SK-N-SH (cell line): ENCODE measurements around the gene DENND5A. TPM values are rescaled to one million over a fixed set of nuclear protein-coding genes. Genes with fewer than 3 reads are reported as not detected.

Experiments
- CTCF ChIA-PET: fragments of 300-600, 350-600 bp; formaldehyde crosslinking; extraction: SDS; loops from one replicate; lab custom pipeline; 2021; lab: Yijun Ruan, JAX
- POLR2A ChIA-PET: fragments of 350-600 bp; sonication (Branson Sonifier 250); formaldehyde crosslinking; extraction: SDS; loops from one replicate; lab custom pipeline; 2020; ENCODE audit warnings: antibody characterized with exemption, inconsistent platforms; lab: Yijun Ruan, JAX
- DNase-seq: peaks from one replicate; pipeline ENCODE4 v3.0.0; 2012
- H2AFZ ChIP-seq: fragments of 200-600 bp; sonication (generic); 2 replicates; pipeline ENCODE4 v1.8.1; 2016; ENCODE audit warnings: antibody characterized with exemption, mild to moderate bottlenecking, low read depth
- H3F3A ChIP-seq: fragments of 200-600 bp; sonication (generic); replicated peaks from 2 replicates; pipeline ENCODE3; 2016; ENCODE audit warnings: antibody characterized with exemption, mild to moderate bottlenecking; ENCODE audit not compliant: insufficient read depth
- H3K27ac ChIP-seq, 2 experiments: fragments of 200-500 bp in 1 of 2; fragments of 200-600 bp in 1 of 2; sonication (Bioruptor generic) in 1 of 2; sonication (generic), shearing (Covaris generic) in 1 of 2; 2 replicates each; pipeline versions ENCODE4 v1.5.1 to v1.6.1; 2014 to 2016; ENCODE audit warnings: low read depth in 2 of 2, inconsistent platforms in 1 of 2, low read length in 1 of 2, mild to moderate bottlenecking in 1 of 2, mixed read lengths in 1 of 2
- H3K27me3 ChIP-seq: fragments of 200-600 bp; sonication (generic), shearing (Covaris generic); 2 replicates; pipeline ENCODE4 v1.6.1; 2016; ENCODE audit warnings: mixed run types; ENCODE audit not compliant: insufficient read depth
- H3K36me3 ChIP-seq, 2 experiments: fragments of 200-500 bp in 1 of 2; fragments of 200-600 bp in 1 of 2; sonication (Bioruptor generic) in 1 of 2; sonication (generic) in 1 of 2; replicated peaks in 1 of 2; 2 replicates each; pipeline versions ENCODE3 to v1.5.1; 2014 to 2016; ENCODE audit warnings: low read length in 1 of 2, mild to moderate bottlenecking in 1 of 2; ENCODE audit not compliant: insufficient read depth in 2 of 2, control insufficient read depth in 1 of 2
- H3K4me1 ChIP-seq, 2 experiments: fragments of 200-500 bp in 1 of 2; fragments of 200-600 bp in 1 of 2; sonication (Bioruptor generic) in 1 of 2; sonication (generic), shearing (Covaris generic) in 1 of 2; 2 replicates each; pipeline versions ENCODE4 v1.5.1 to v1.6.1; 2014 to 2016; ENCODE audit warnings: low read depth in 1 of 2, low read length in 1 of 2, mixed run types in 1 of 2; ENCODE audit not compliant: insufficient read depth in 2 of 2, control insufficient read depth in 1 of 2
- H3K4me2 ChIP-seq: fragments of 200-600 bp; sonication (generic), shearing (Covaris generic); 2 replicates; pipeline ENCODE4 v1.6.1; 2017; ENCODE audit warnings: mixed run types
- H3K4me3 ChIP-seq, 2 experiments: fragments of 200-500 bp in 1 of 2; fragments of 200-600 bp in 1 of 2; sonication (Bioruptor generic) in 1 of 2; sonication (generic), shearing (Covaris generic) in 1 of 2; 2 replicates each; pipeline versions ENCODE4 v1.5.1 to v1.8.1; 2014 to 2016; ENCODE audit warnings: low read depth in 2 of 2, inconsistent platforms in 1 of 2, low read length in 1 of 2, mild to moderate bottlenecking in 1 of 2, mixed read lengths in 1 of 2, moderate library complexity in 1 of 2
- H3K79me2 ChIP-seq: fragments of 200-600 bp; sonication (generic); 2 replicates; pipeline ENCODE4 v1.8.1; 2017; ENCODE audit warnings: mild to moderate bottlenecking; ENCODE audit not compliant: insufficient read depth
- H3K9ac ChIP-seq: fragments of 200-600 bp; sonication (generic); 2 replicates; pipeline ENCODE4 v1.6.1; 2017; ENCODE audit warnings: mixed run types
- H3K9me2 ChIP-seq: fragments of 200-600 bp; sonication (generic); 2 replicates; pipeline ENCODE4 v1.6.1; 2017; ENCODE audit warnings: mixed run types
- H3K9me3 ChIP-seq: fragments of 200-600 bp; sonication (generic); 2 replicates; pipeline ENCODE4 v1.6.1; 2017; ENCODE audit warnings: mixed run types, mild to moderate bottlenecking, moderate library complexity
- H4K20me1 ChIP-seq: fragments of 200-600 bp; sonication (generic); 2 replicates; pipeline ENCODE4 v1.6.1; 2017; ENCODE audit warnings: mild to moderate bottlenecking, mixed run types; ENCODE audit not compliant: insufficient read depth
- CTCF ChIP-seq: fragments of 200-600 bp; sonication (generic); IDR thresholded peaks from 2 replicates; pipeline ENCODE4 v1.6.1; 2017; ENCODE audit warnings: antibody characterized with exemption, mild to moderate bottlenecking, moderate library complexity
- ELF1 ChIP-seq: IDR thresholded peaks from 2 replicates; pipeline ENCODE4 v1.4.0; 2012
- EZH2phosphoT487 ChIP-seq: fragments of 200-600 bp; sonication (generic); IDR thresholded peaks from 2 replicates; pipeline ENCODE4 v1.6.1; 2017; ENCODE audit warnings: low read depth, mixed run types, mild to moderate bottlenecking, antibody characterized with exemption, moderate library complexity, borderline replicate concordance
- GABPA ChIP-seq: IDR thresholded peaks from 2 replicates; pipeline ENCODE4 v1.4.0; 2012; ENCODE audit warnings: low read depth, mild to moderate bottlenecking
- GATA2 ChIP-seq: sonication (generic); formaldehyde crosslinking; IDR thresholded peaks from 2 replicates; pipeline ENCODE4 v1.5.0; 2020; ENCODE audit warnings: mild to moderate bottlenecking, missing genetic modification reagents
- IRF3 ChIP-seq: fragments of 150-350 bp; IDR thresholded peaks from 2 replicates; pipeline ENCODE4 v1.6.1; 2016; ENCODE audit warnings: mild to moderate bottlenecking, low read depth, low read length
- JUND ChIP-seq: IDR thresholded peaks from 2 replicates; pipeline ENCODE4 v1.4.0; 2012
- MXI1 ChIP-seq: IDR thresholded peaks from 2 replicates; pipeline ENCODE4 v1.6.1; 2012; ENCODE audit warnings: mild to moderate bottlenecking, low read depth, low read length, improper control_type of control experiment
- NRF1 ChIP-seq: IDR thresholded peaks from 2 replicates; pipeline ENCODE4 v1.6.1; 2012; ENCODE audit warnings: low read depth, mild to moderate bottlenecking, low read length
- PBX3 ChIP-seq: IDR thresholded peaks from 2 replicates; pipeline ENCODE4; 2012
- SIN3A ChIP-seq: IDR thresholded peaks from 2 replicates; pipeline ENCODE4 v1.6.1; 2012; ENCODE audit warnings: low read depth, mild to moderate bottlenecking, low read length, moderate library complexity, borderline replicate concordance
- SMC3 ChIP-seq: IDR thresholded peaks from 2 replicates; pipeline ENCODE4 v1.6.1; 2012; ENCODE audit warnings: low read depth, low read length, improper control_type of control experiment
- TEAD4 ChIP-seq: IDR thresholded peaks from 2 replicates; pipeline ENCODE4 v1.4.0; 2012; ENCODE audit warnings: mild to moderate bottlenecking, borderline replicate concordance; ENCODE audit not compliant: insufficient read depth
- USF1 ChIP-seq: IDR thresholded peaks from 2 replicates; pipeline ENCODE4 v1.4.0; 2012; ENCODE audit warnings: low read depth, borderline replicate concordance
- USF2 ChIP-seq: fragments of 150-350 bp; IDR thresholded peaks from 2 replicates; pipeline ENCODE4 v1.6.1; 2017; ENCODE audit warnings: antibody characterized with exemption, low read length, low read depth, borderline replicate concordance
- WGBS: methylation state at CpG from one replicate; pipeline ENCODE4 v1.1.6; 2017; ENCODE audit warnings: low lambda C conversion rate; 5-methylcytosine and 5-hydroxymethylcytosine counted together
- polyA plus RNA-seq, 3 experiments: library from polyadenylated mRNA; depleted of rRNA; stranded (reverse); fragments of >200 nt; gene quantifications; 2 replicates each; pipeline ENCODE4 v1.2.3, GENCODE V29; 2012

Gene DENND5A
- polyA plus RNA-seq, 1 of the 3 experiments (the other 2 are of a cell fraction) = 110 TPM

GRCh38 chr11:9091044-9091922, 173.9 kb downstream of the DENND5A start, which contains the start of gene SCUBE2:
TSS of gene SCUBE2 (minus strand) at chr11:9091599. CDS start at chr11:9091528, 71 bp downstream.
- no peaks in the 10 kb centered on the region for H3K36me3 ChIP-seq
- H3K9me3 ChIP-seq = no peaks in the 10 kb centered on the region
- WGBS = 7% methylated on average over 6 of the region's 113 CpGs
- CTCF ChIA-PET = interaction anchor here (7.3 kb wide), 1 partner anchor 76 kb away, joined by 48 read pairs; no protein-coding TSS in a partner anchor
- TF ChIP-seq SIN3A (no peak), CTCF (no peak), USF2 (no peak), GABPA (no peak), SMC3 (no peak)
- peaks cover 0 to 16% of the 10 kb centered on the region in 2 experiments; a peak in 2 of 4 replicates for H3K4me1 ChIP-seq
- no peaks in the 10 kb centered on the region for H3K79me2 ChIP-seq
- no peak within 1 kb of the TSS; the same call in 1 of the 2 replicates for H3K9ac ChIP-seq
- no peaks in the 10 kb centered on the region for H3K27me3 ChIP-seq
- DNase-seq = peak; percentile 86
- no peaks in the 10 kb centered on the region for H4K20me1 ChIP-seq
- peak within 1 kb of the TSS; percentile 72 for H3K4me2 ChIP-seq
- H3K9me2 ChIP-seq = no peaks in the 10 kb centered on the region
- POLR2A ChIA-PET = no interaction called here
- peak within 1 kb of the TSS; percentile 56 to 59 for H3K4me3 ChIP-seq
- no peak within 1 kb of the TSS for H3K27ac ChIP-seq
- peak within 1 kb of the TSS; percentile 70; the same call in 1 of the 2 replicates for H2AFZ ChIP-seq
- H3F3A ChIP-seq = no peaks in the 10 kb centered on the region

GRCh38 chr11:9090488-9091043, 174.6 kb downstream of the DENND5A start:
- Histone ChIP-seq H3K4me1 (peaks cover 0 to 16% of the 10 kb centered on the region in 2 experiments; a peak in 2 of 4 replicates), H3K9me3 (no peaks in the 10 kb centered on the region), H3K4me3 (peak overlapping the region; percentile 56 to 59), H3K9ac (no peak overlapping the region; the same call in 1 of the 2 replicates), H2AFZ (peak overlapping the region; percentile 70; the same call in 1 of the 2 replicates), H3K27ac (no peak overlapping the region), H3K4me2 (peak overlapping the region; percentile 72), H4K20me1 (no peaks in the 10 kb centered on the region), H3K36me3 (no peaks in the 10 kb centered on the region), H3F3A (no peaks in the 10 kb centered on the region), H3K79me2 (no peaks in the 10 kb centered on the region), H3K27me3 (no peaks in the 10 kb centered on the region), H3K9me2 (no peaks in the 10 kb centered on the region)
- CTCF ChIA-PET = interaction anchor here (1.2 to 7.3 kb wide), 4 partner anchors 14 to 75 kb away, joined by 4 to 48 read pairs (median 12); no protein-coding TSS in a partner anchor
- TF ChIP-seq JUND = no peak
- no peak for TF ChIP-seq ELF1
- TF ChIP-seq USF1 = no peak
- TF ChIP-seq MXI1 = no peak
- no peak for TF ChIP-seq CTCF
- TF ChIP-seq IRF3 = no peak
- TF ChIP-seq PBX3 = no peak
- no peak for TF ChIP-seq SIN3A
- TF ChIP-seq TEAD4 = no peak
- no peak for TF ChIP-seq GATA2 (CRISPR knock-in tag)
- TF ChIP-seq EZH2phosphoT487 = no peak
- no peak for TF ChIP-seq NRF1
- peak; percentile 52 for DNase-seq
- POLR2A ChIA-PET = no interaction called here
- WGBS = 90% methylated on average over 9 of the region's 20 CpGs
